Measurements from ENCODE around the gene ARHGAP28.

DNA sequence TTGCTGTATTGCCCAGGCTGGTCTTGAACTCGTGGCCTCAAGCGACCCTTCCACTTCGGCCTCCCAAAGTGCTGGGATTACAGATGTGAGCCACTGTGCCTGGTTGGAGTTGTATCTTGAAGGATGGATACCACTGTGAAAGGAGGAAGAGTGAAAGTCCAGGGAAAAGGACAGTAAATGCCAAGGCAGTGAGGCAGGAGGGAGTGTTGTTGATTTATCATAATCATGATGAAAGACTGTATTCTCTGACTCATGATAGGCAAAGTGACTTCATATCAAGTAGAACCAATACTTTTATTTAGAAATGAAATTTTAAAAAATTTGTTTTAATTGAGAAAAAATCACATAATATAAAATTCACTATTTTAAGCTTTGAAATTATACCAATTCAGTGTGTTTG lies 162.3 kb downstream of the ARHGAP28 start:
- no peak for TF ChIP-seq CTCF (CRISPR knock-in tag; IDR thresholded peaks at IDR 0.05)
- TF ChIP-seq, protein P1, sequence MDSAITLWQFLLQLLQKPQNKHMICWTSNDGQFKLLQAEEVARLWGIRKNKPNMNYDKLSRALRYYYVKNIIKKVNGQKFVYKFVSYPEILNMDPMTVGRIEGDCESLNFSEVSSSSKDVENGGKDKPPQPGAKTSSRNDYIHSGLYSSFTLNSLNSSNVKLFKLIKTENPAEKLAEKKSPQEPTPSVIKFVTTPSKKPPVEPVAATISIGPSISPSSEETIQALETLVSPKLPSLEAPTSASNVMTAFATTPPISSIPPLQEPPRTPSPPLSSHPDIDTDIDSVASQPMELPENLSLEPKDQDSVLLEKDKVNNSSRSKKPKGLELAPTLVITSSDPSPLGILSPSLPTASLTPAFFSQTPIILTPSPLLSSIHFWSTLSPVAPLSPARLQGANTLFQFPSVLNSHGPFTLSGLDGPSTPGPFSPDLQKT (CRISPR knock-in tag; IDR thresholded peaks at IDR 0.05; ENCODE audit: borderline replicate concordance), result no peak
- TF ChIP-seq EHMT2 (IDR thresholded peaks at IDR 0.05; ENCODE audit: borderline replicate concordance, low read depth, low read length), result no peak
- TF ChIP-seq BHLHE40 (IDR thresholded peaks at IDR 0.05; ENCODE audit: low read length), result no peak
- TF ChIP-seq, protein P2, sequence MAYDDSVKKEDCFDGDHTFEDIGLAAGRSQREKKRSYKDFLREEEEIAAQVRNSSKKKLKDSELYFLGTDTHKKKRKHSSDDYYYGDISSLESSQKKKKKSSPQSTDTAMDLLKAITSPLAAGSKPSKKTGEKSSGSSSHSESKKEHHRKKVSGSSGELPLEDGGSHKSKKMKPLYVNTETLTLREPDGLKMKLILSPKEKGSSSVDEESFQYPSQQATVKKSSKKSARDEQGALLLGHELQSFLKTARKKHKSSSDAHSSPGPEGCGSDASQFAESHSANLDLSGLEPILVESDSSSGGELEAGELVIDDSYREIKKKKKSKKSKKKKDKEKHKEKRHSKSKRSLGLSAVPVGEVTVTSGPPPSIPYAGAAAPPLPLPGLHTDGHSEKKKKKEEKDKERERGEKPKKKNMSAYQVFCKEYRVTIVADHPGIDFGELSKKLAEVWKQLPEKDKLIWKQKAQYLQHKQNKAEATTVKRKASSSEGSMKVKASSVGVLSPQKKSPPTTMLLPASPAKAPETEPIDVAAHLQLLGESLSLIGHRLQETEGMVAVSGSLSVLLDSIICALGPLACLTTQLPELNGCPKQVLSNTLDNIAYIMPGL (CRISPR knock-in tag; IDR thresholded peaks at IDR 0.05; ENCODE audit: borderline replicate concordance in 1 of 2, low read depth in 1 of 2), result no peak
- no peak for TF ChIP-seq MIER2 (CRISPR knock-in tag; IDR thresholded peaks at IDR 0.05)
- TF ChIP-seq MXD1 (CRISPR knock-in tag; IDR thresholded peaks at IDR 0.05), result no peak

Measured in HepG2 (cell line).